T-helper 22 cell (primary cell): Measurements from ENCODE around the gene SCARB1.

ENCODE experiments used
- DNase-seq: peaks from one replicate; pipeline ENCODE4 v3.0.0-alpha.2; 2020; ENCODE audit warnings: low read depth

Gene SCARB1

GRCh38 chr12:124760560-124760959, 103.1 kb downstream of the SCARB1 start:
- DNase-seq = no peak

- no peak for DNase-seq
These were observed 103.7 kb downstream of the SCARB1 start for GRCh38 chr12:124759841-124760503.

DNA sequence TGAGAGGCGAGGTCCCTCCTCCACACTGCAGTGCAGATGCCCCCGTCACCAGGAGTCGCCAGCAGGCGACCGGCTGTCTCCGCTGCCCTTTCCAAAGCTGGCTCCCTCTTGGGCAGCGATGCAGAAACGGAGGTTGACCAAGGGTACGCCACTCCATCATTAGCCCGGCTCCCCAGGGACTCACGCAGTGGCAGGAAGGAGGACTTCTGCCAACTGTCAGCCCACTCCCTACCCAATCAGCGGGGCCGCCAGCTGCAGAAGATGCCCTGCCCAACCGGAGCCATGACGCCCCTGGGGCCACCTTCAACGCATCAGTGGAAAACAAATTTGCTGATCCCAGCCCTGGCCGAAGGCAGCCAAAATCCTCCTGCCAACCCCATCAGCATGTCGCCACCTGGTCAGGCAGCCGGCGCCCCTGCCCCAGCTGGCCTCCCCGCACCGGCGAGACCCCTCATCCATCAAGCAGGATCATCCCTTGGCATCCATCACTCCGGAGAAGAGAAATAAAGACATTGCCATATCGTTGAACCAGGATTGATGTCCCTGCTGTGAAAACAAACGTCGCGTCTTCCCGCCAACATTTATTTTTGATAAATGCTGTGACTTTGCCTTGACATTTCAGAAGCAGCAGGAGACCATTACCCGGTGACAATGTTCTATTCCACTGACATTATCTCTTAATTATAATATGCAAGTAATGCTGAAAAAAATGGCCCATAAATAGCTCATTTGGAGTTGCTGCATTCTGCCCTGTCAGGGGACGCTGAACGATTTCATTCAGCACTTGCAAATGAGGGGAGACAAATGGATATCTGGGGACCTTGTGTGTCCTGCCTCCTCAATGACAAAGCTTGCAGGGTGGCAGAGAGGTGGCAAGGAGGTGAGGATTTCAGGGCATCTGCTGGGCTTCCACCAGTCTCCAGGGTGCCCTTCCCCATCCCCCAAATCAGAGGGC, 105.1 kb downstream of the SCARB1 start:
- DNase-seq = no peak

DNA sequence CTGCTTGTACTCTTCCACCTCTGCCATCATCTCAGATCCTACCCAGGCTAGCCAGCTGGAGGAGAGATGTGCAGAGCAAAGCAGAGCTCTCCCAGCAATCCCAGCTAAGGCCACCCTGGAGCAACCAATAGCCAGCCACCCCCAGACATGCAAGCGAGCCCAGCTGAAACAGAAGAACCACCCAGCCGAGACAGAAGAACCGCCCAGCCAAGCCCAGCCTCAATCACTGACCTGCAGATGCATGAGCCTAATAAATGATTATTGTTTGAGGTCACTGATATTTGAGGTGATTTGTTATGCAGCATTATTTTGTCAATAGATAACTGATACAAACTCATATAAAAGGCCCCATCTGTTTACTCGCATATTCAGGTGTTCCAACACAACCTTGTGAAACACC, 106.3 kb downstream of the SCARB1 start:
- no peak for DNase-seq

- DNase-seq = no peak
These were observed 106.9 kb downstream of the SCARB1 start for GRCh38 chr12:124756760-124757159.

- no peak for DNase-seq
These were observed 107.5 kb downstream of the SCARB1 start for GRCh38 chr12:124756166-124756565.

DNA sequence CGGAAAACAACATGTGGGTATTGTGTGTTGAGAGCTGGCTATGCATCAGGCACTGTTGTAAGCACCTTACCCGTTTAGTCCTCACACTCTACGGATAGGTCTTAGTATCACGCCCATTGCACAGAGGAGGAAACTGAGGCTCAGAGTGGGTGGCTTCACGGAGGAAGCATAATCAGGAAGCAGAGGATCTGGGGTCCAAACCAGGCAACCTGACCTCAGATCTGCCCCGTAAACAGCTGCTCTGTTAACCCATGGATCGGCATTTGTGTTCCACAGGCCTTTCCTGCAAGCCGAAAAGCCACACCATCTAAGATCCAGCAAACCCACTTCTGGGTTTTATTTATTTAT, 107.9 kb downstream of the SCARB1 start:
- no peak for DNase-seq

GRCh38 chr12:124754949-124755800, 108.5 kb downstream of the SCARB1 start:
- DNase-seq = no peak

- DNase-seq = no peak
These were observed 109.2 kb downstream of the SCARB1 start for GRCh38 chr12:124754491-124754890.

DNA sequence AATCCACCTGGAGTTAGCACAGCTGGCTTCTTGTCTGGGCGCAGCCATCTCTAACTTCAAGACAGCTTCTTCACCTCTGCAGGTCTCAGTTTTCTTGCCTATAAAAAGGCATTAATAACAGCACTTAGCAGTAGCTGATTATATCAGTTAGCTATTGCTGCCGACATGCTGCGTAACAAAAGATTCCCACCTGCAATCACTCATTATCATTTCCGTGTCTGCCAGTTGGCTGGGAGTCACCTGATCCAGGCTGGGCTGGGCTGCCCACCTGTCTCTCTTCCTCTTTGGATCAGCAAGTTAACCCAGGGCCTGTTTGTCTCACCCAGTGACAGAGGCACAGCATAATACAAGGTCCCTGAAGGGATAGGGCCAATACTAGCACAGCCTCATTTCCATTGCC, 109.7 kb downstream of the SCARB1 start:
- DNase-seq = no peak

- DNase-seq = no peak
These were observed 110.5 kb downstream of the SCARB1 start for GRCh38 chr12:124753228-124753591.

DNA sequence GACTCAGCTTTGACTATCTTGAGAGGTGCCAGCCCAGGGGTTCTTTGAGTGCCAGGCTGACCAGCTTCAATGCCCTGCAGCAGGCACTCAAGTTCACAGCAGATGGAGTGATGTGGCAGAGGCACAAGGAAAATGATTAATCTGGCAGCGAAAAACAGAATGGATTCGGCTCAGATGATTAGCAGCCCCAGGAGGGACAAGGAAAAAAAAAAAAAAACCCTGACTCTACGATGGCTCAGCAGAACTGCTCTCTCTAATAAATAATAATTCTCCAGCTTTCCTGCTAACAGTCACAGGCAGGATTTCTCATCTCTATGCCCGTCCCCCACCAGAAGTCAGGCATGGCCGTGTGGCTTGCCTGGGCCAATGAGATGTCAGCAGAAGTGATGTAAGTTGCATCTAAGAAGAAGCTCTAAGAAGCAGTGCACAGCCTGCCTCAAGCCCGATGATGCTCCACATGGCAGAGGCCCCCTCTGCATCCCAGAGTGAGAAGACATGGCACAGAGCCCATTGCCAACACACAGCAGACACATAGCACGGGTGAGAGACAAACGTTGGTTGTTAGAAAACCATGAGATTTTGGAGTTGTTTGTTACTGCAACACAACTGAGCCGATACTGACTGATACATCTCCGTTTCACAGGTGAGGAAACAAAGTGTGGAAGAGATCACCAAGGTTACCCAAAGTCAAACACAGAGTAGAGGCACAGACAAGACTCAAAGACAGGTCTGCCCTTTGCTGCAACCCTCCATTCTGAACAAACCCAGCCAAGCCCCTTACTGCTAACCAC, 111.0 kb downstream of the SCARB1 start:
- no peak for DNase-seq

DNA sequence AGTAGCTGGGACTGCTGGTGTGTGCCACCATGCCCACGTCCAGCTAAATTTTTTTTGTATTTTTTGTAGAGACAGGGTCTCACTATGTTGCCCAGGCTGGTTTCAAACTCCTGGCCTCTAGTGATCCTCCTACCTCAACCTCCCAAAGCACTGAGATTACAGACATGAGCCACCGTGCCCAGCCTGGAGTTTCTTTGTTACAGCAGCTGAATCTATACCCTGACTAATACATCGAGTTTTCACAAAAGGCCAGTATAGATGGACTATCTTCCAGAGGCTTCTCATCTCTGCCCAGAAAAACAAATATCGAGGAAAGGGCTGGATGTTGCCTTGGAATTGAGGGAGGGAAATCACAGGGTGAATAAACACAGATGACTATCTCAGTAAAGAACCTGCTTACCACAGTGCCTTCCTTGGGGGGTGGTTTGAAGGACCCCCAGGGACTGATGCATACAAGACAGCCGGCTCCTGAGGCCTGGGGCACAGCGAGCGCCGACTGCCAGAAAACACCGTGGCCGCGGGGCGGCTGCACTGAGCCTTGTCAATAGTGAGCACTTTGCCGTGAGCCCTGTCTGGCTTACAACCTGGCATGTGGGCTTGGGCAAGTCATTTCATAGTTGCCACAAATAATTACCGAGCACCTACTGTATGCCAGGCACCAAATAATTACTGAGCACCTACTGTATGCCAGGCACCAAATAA, 111.9 kb downstream of the SCARB1 start:
- no peak for DNase-seq

DNA sequence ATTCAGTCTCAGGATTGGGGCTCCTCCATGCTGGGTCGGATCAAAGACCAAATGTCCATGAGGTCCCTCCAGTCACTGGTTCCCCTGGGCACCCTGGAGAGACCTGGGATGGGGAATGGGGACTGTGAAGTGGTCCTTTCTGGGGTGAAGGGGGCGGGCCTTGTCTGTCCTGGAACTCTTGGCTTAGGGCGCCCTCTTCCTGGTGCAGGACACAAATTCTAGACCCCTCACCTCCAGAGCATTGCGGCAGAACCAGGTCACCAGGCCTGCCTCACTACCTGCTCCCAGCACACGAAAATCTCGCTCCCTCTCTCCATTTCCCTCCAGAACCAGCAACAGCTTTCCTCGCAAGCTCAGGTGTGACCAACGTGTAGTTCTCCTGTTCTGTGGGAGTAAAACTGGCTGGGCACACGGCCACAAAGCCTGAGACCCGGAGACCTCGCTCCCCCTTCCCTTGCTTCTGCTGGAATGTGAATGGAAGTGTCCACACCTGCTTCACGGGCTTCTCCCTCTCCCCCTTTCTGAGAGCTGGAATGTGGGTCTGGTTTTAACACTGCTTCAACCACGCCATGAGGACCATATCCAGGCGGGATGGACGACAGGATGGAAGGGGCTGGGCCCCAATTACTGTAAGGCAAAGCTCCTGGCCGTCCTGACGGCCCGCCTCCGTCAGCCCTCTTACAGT, 112.7 kb downstream of the SCARB1 start:
- no peak for DNase-seq

GRCh38 chr12:124750149-124750656, 113.5 kb downstream of the SCARB1 start:
- DNase-seq = no peak

- DNase-seq = no peak
These were observed 113.9 kb downstream of the SCARB1 start for GRCh38 chr12:124749725-124750124.

GRCh38 chr12:124747426-124748161, 116.1 kb downstream of the SCARB1 start:
- DNase-seq = no peak

- DNase-seq = no peak
These were observed 116.8 kb downstream of the SCARB1 start for GRCh38 chr12:124746649-124747425.
